ENCODE measurements around the gene DEXI. TPM values are rescaled to one million over a fixed set of nuclear protein-coding genes. Genes with fewer than 3 reads are reported as not detected.

The DEXI gene
- total RNA-seq, 1 experiment from 2014 or later: 28.3 TPM

GRCh38 chr16:10906482-10906881 lies 35.8 kb downstream of the DEXI start:
- peaks cover 16% of the 10 kb centered on the region for H3K27me3 Mint-ChIP-seq (ENCODE audit: low read depth)
- Histone ChIP-seq H4K5ac (ENCODE audit: insufficient read length, low read depth, low read length) (no peak overlapping the region), H3K9ac (ENCODE audit: extremely low read depth, insufficient read length, low read length) (no peak overlapping the region), H2BK15ac (ENCODE audit: low read depth, low read length) (no peak overlapping the region), H2BK120ac (ENCODE audit: low read depth, low read length, poor library complexity, severe bottlenecking) (no peak overlapping the region), H3K56ac (ENCODE audit: insufficient read length, low read depth, low read length) (no peak overlapping the region), H3K79me1 (ENCODE audit: insufficient read depth, low read depth, low read length, poor library complexity, severe bottlenecking) (no peaks in the 10 kb centered on the region), H2BK5ac (ENCODE audit: insufficient read length, low read length) (no peak overlapping the region), H3K27ac (ENCODE audit: insufficient read length, low read depth, low read length) (no peak overlapping the region), H3K23me2 (ENCODE audit: insufficient read length, low read depth, low read length, poor library complexity, severe bottlenecking) (no peaks in the 10 kb centered on the region), H3T11ph (ENCODE audit: low read length) (no peak overlapping the region), H3K4me1 (ENCODE audit: insufficient read depth, low read length) (no peaks in the 10 kb centered on the region), H3K27me3 (ENCODE audit: insufficient read depth, low read length) (no peaks in the 10 kb centered on the region), H4K20me1 (ENCODE audit: control insufficient read depth, insufficient read depth, insufficient read length) (no peaks in the 10 kb centered on the region), H3K79me2 (ENCODE audit: insufficient read depth, low read length) (no peaks in the 10 kb centered on the region), H2AK5ac (ENCODE audit: insufficient read length, low read length) (no peak overlapping the region), H4K8ac (replicated peaks; ENCODE audit: insufficient read length, low read depth, low read length) (no peak overlapping the region), H2AFZ (ENCODE audit: low read length) (no peak overlapping the region), H3K4ac (ENCODE audit: low read depth, low read length) (no peak overlapping the region), H3K4me2 (ENCODE audit: insufficient read depth, insufficient read length, low read length) (no peak overlapping the region), H3K14ac (ENCODE audit: insufficient read depth, low read length) (no peak overlapping the region), H4K91ac (ENCODE audit: insufficient read length, low read depth, low read length) (no peak overlapping the region), H3K9me3 (ENCODE audit: control insufficient read depth, low read depth, low read length) (no peaks in the 10 kb centered on the region), H3K23ac (ENCODE audit: insufficient read length, low read depth, low read length) (no peak overlapping the region), H2BK12ac (ENCODE audit: insufficient read length, low read depth, low read length) (no peak overlapping the region), H3K18ac (ENCODE audit: insufficient read length, low read depth, low read length) (no peak overlapping the region), H2BK20ac (ENCODE audit: low read depth, low read length, poor library complexity, severe bottlenecking) (no peak overlapping the region)
- WGBS (ENCODE audit: extremely low coverage, insufficient read length, low lambda C conversion rate): no CpG with 5 or more reads among the region's 19 CpGs
- no peak overlapping the region for H3K27ac Mint-ChIP-seq
- H3K4me3 Mint-ChIP-seq: no peak overlapping the region
- peaks cover 0 to under 1% of the 10 kb centered on the region in 2 experiments; a peak in 1 of 4 replicates for H3K4me1 Mint-ChIP-seq
- no peaks in the 10 kb centered on the region for H3K36me3 Mint-ChIP-seq (ENCODE audit: insufficient read depth in 1 of 3, low read depth in 3 of 3)
- no peak for TF ChIP-seq CTCF (conservative IDR thresholded peaks at IDR 0.05)
- H3K9me3 Mint-ChIP-seq: peaks cover 3 to 10% of the 10 kb centered on the region in 2 experiments; a peak in 3 of 5 replicates
- DNase-seq: no peak

All from H9 (cell line).